ENCODE results near the gene PWWP2A.

GRCh38 chr5:160167624-160168165, 48.4 kb upstream of the PWWP2A start:
- TF ChIP-seq CTCF (IDR thresholded peaks at IDR 0.05; ENCODE audit: control extremely low read depth in 1 of 3, insufficient read depth in 1 of 3, low read depth in 1 of 3, low read length in 3 of 3) (no peak), USF2 (IDR thresholded peaks at IDR 0.05; ENCODE audit: low read length) (no peak), KDM1A (IDR thresholded peaks at IDR 0.05; ENCODE audit: borderline replicate concordance, low read length) (no peak), POLR2AphosphoS5 (IDR thresholded peaks at IDR 0.05; ENCODE audit: low read depth, low read length) (no peak; the same call in 1 of the 2 replicates), CREB1 (IDR thresholded peaks at IDR 0.05) (no peak), KDM5A (IDR thresholded peaks at IDR 0.05; ENCODE audit: low read length) (no peak)
